MM.1S (cell line): ENCODE measurements around the gene NAALADL2.

Experiments used
- DNase-seq: peaks from one replicate; pipeline ENCODE4 v3.0.0-alpha.2; 2015
- H2AFZ ChIP-seq: fragments of 300-600 bp; sonication (generic); 2 replicates; pipeline ENCODE4 v1.6.0; 2016; ENCODE audit warnings: antibody characterized with exemption, low read length
- H3F3A ChIP-seq: fragments of 300-600 bp; sonication (generic); 2 replicates; pipeline ENCODE4 v1.6.1; 2016; ENCODE audit warnings: mild to moderate bottlenecking, antibody characterized with exemption, low read length, moderate library complexity, mixed read lengths; ENCODE audit not compliant: insufficient read depth
- H3K27ac ChIP-seq: fragments of 300-600 bp; sonication (generic); 2 replicates; pipeline ENCODE4 v1.5.1; 2016; ENCODE audit warnings: mild to moderate bottlenecking, low read length
- H3K27me3 ChIP-seq: fragments of 300-600 bp; sonication (generic); replicated peaks from 2 replicates; pipeline ENCODE4 v1.6.0; 2016; ENCODE audit warnings: low read length; ENCODE audit not compliant: insufficient read depth
- H3K36me3 ChIP-seq: fragments of 300-600 bp; sonication (generic); replicated peaks from 2 replicates; pipeline ENCODE4 v1.6.1; 2016; ENCODE audit warnings: mild to moderate bottlenecking, low read length, mixed read lengths; ENCODE audit not compliant: insufficient read depth
- H3K4me1 ChIP-seq: fragments of 300-600 bp; sonication (generic); 2 replicates; pipeline ENCODE4 v1.6.1; 2016; ENCODE audit warnings: low read length, mixed read lengths
- H3K4me2 ChIP-seq: fragments of 300-600 bp; sonication (generic); 2 replicates; pipeline ENCODE4 v1.6.0; 2016; ENCODE audit warnings: low read depth, low read length
- H3K4me3 ChIP-seq: fragments of 300-600 bp; sonication (generic); 2 replicates; pipeline ENCODE4 v1.5.1; 2016; ENCODE audit warnings: low read length, mixed read lengths
- H3K79me2 ChIP-seq: fragments of 300-600 bp; sonication (generic); 2 replicates; pipeline ENCODE4 v1.6.1; 2016; ENCODE audit warnings: mixed run types, low read length, mixed read lengths
- H3K9ac ChIP-seq: fragments of 300-600 bp; sonication (generic); 2 replicates; pipeline ENCODE4 v1.6.1; 2016; ENCODE audit warnings: low read length, mixed read lengths
- H3K9me2 ChIP-seq: fragments of 300-600 bp; sonication (generic); replicated peaks from 2 replicates; pipeline ENCODE4 v1.6.1; 2016; ENCODE audit warnings: mild to moderate bottlenecking, low read length, mixed read lengths; ENCODE audit not compliant: insufficient read depth
- H3K9me3 ChIP-seq: fragments of 300-600 bp; sonication (generic); replicated peaks from 2 replicates; pipeline ENCODE4 v1.6.1; 2016; ENCODE audit warnings: mild to moderate bottlenecking, low read length, mixed read lengths; ENCODE audit not compliant: insufficient read depth
- H4K20me1 ChIP-seq: fragments of 300-600 bp; sonication (generic); 2 replicates; pipeline ENCODE4 v1.6.1; 2016; ENCODE audit warnings: mild to moderate bottlenecking, low read length, moderate library complexity, mixed read lengths; ENCODE audit not compliant: insufficient read depth
- EZH2 ChIP-seq: fragments of 300-600 bp; sonication (generic); optimal IDR thresholded peaks from 2 replicates; pipeline ENCODE3; 2017; ENCODE audit warnings: low read depth, mild to moderate bottlenecking, antibody characterized with exemption, low read length, mixed read lengths
- EZH2phosphoT487 ChIP-seq: fragments of 300-600 bp; sonication (generic); IDR thresholded peaks from 2 replicates; pipeline ENCODE4 v1.6.1; 2018; ENCODE audit warnings: antibody characterized with exemption, low read length
- TF ChIP-seq, protein P1 (sequence below): fragments of 300-600 bp; sonication (generic); IDR thresholded peaks from 2 replicates; pipeline ENCODE4 v1.5.1; 2016; ENCODE audit warnings: antibody characterized with exemption, low read length, mixed read lengths

NAALADL2 gene

DNA sequence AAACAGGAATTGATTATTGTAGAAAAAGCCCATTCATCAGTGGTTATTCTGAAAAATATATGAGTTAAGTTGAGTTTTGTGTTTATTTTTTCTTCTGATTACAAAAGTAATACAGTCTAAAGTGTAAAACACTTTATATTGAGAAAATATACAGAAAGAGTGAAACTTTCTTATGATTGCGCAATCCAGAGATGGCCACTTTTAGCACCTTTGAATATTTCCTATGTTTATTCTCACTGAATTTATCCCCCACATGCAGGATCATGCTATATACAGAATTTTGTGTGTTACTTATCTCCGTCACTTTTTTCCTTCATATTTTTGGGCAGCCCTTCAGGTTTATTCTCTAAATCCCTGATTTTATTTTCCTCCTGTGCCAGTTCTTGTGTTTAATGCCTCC, 285.2 kb downstream of the NAALADL2 start:
- Histone ChIP-seq H3K79me2 (no peaks in the 10 kb centered on the region), H3F3A (peaks cover 9% of the 10 kb centered on the region), H3K9ac (no peak overlapping the region), H2AFZ (no peak overlapping the region), H4K20me1 (no peaks in the 10 kb centered on the region), H3K9me2 (no peaks in the 10 kb centered on the region), H3K27ac (no peak overlapping the region), H3K36me3 (no peaks in the 10 kb centered on the region), H3K9me3 (no peaks in the 10 kb centered on the region), H3K27me3 (no peaks in the 10 kb centered on the region), H3K4me2 (no peak overlapping the region), H3K4me1 (peaks cover 11% of the 10 kb centered on the region), H3K4me3 (no peak overlapping the region)
- no peak for DNase-seq
- no peak for TF ChIP-seq EZH2
- TF ChIP-seq, protein P1, sequence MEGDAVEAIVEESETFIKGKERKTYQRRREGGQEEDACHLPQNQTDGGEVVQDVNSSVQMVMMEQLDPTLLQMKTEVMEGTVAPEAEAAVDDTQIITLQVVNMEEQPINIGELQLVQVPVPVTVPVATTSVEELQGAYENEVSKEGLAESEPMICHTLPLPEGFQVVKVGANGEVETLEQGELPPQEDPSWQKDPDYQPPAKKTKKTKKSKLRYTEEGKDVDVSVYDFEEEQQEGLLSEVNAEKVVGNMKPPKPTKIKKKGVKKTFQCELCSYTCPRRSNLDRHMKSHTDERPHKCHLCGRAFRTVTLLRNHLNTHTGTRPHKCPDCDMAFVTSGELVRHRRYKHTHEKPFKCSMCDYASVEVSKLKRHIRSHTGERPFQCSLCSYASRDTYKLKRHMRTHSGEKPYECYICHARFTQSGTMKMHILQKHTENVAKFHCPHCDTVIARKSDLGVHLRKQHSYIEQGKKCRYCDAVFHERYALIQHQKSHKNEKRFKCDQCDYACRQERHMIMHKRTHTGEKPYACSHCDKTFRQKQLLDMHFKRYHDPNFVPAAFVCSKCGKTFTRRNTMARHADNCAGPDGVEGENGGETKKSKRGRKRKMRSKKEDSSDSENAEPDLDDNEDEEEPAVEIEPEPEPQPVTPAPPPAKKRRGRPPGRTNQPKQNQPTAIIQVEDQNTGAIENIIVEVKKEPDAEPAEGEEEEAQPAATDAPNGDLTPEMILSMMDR = no peak
- TF ChIP-seq EZH2phosphoT487 = no peak

GRCh38 chr3:175146258-175146657, 287.1 kb downstream of the NAALADL2 start:
- no peaks in the 10 kb centered on the region for H3K9me3 ChIP-seq
- no peak for TF ChIP-seq EZH2
- TF ChIP-seq, protein P1 = peak; percentile 57

DNA sequence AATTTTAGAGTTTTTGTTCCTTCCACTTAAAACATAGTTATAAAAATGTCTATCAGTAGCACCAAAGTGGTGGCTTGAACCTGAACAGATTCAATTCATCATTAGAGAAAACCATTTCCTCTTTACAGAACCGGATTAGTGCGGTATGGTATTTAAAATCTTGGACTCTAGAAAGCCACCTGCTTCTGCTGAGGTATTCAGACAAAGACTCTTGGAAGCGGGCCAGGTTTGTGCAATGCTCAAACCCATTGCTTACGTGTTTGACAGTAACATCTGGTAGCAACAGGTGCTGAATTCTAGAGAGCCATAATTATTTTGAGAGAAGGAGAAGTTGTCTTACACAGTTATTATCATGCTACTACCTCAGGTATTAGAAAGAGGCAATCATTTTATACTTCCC, 290.5 kb downstream of the NAALADL2 start:
- Histone ChIP-seq H4K20me1 (no peaks in the 10 kb centered on the region), H3F3A (peaks cover 36% of the 10 kb centered on the region), H3K4me1 (peaks cover 42% of the 10 kb centered on the region), H3K36me3 (no peaks in the 10 kb centered on the region), H3K79me2 (no peaks in the 10 kb centered on the region), H3K9me3 (no peaks in the 10 kb centered on the region), H3K9me2 (no peaks in the 10 kb centered on the region), H2AFZ (no peak overlapping the region), H3K27ac (peak overlapping the region; percentile 96), H3K27me3 (no peaks in the 10 kb centered on the region), H3K4me3 (no peak overlapping the region; the same call in 1 of the 2 replicates), H3K4me2 (peak overlapping the region; percentile 49), H3K9ac (peak overlapping the region; percentile 81)
- TF ChIP-seq, protein P1 = no peak
- no peak for TF ChIP-seq EZH2
- no peak for TF ChIP-seq EZH2phosphoT487
- peak; percentile 100 for DNase-seq

More at GRCh38 chr3:175146258-175146657, 287.1 kb downstream of the NAALADL2 start:
- H2AFZ ChIP-seq = no peak overlapping the region
- no peak overlapping the region for H3K9ac ChIP-seq
- peaks cover 25% of the 10 kb centered on the region for H3F3A ChIP-seq
- no peaks in the 10 kb centered on the region for H3K27me3 ChIP-seq
- H3K4me2 ChIP-seq = no peak overlapping the region
- no peaks in the 10 kb centered on the region for H4K20me1 ChIP-seq
- peaks cover 26% of the 10 kb centered on the region for H3K4me1 ChIP-seq
- no peaks in the 10 kb centered on the region for H3K36me3 ChIP-seq
- H3K79me2 ChIP-seq = no peaks in the 10 kb centered on the region
- DNase-seq = peak; percentile 27
- H3K4me3 ChIP-seq = no peak overlapping the region
- no peak overlapping the region for H3K27ac ChIP-seq
- H3K9me2 ChIP-seq = no peaks in the 10 kb centered on the region
